H9 (cell line): Measurements from ENCODE around the gene ABCA1. TPM values are rescaled to one million over a fixed set of nuclear protein-coding genes. Genes with fewer than 3 reads are reported as not detected.

ENCODE experiments used
- DNase-seq: peaks from one replicate; pipeline ENCODE4 v3.0.0-alpha.2; 2017
- H2AFZ ChIP-seq: one replicate; pipeline ENCODE4 v1.6.1; 2013; ENCODE audit warnings: mild to moderate bottlenecking, low read length, control low read depth, moderate library complexity
- H2AK5ac ChIP-seq: 2 replicates; pipeline ENCODE4 v1.6.1; 2013; ENCODE audit warnings: low read length, control low read depth, mixed read lengths; ENCODE audit not compliant: insufficient read length
- H2BK120ac ChIP-seq: one replicate; pipeline ENCODE4 v1.6.1; 2013; ENCODE audit warnings: low read depth, mild to moderate bottlenecking, low read length, control low read depth, inconsistent platforms; ENCODE audit not compliant: poor library complexity, severe bottlenecking
- H2BK12ac ChIP-seq: 2 replicates; pipeline ENCODE4 v1.6.1; 2013; ENCODE audit warnings: low read length, control low read depth, mixed read lengths, low read depth; ENCODE audit not compliant: insufficient read length
- H2BK15ac ChIP-seq: 2 replicates; pipeline ENCODE4 v1.6.1; 2013; ENCODE audit warnings: low read depth, low read length, control low read depth
- H2BK20ac ChIP-seq: one replicate; pipeline ENCODE4 v1.6.1; 2013; ENCODE audit warnings: low read depth, mild to moderate bottlenecking, low read length, control low read depth, inconsistent platforms; ENCODE audit not compliant: poor library complexity, severe bottlenecking
- H2BK5ac ChIP-seq: 2 replicates; pipeline ENCODE4 v1.6.1; 2013; ENCODE audit warnings: low read length, control low read depth, mixed read lengths; ENCODE audit not compliant: insufficient read length
- H3K14ac ChIP-seq: 2 replicates; pipeline ENCODE4 v1.6.1; 2013; ENCODE audit warnings: low read length, control low read depth; ENCODE audit not compliant: insufficient read depth
- H3K18ac ChIP-seq: 2 replicates; pipeline ENCODE4 v1.6.1; 2013; ENCODE audit warnings: low read depth, mild to moderate bottlenecking, mixed read lengths, low read length, control low read depth; ENCODE audit not compliant: insufficient read length
- H3K23ac ChIP-seq: 2 replicates; pipeline ENCODE4 v1.6.1; 2013; ENCODE audit warnings: low read length, control low read depth, mixed read lengths, low read depth; ENCODE audit not compliant: insufficient read length
- H3K23me2 ChIP-seq: 2 replicates; pipeline ENCODE4 v1.6.1; 2013; ENCODE audit warnings: low read depth, mild to moderate bottlenecking, mixed read lengths, low read length, control low read depth; ENCODE audit not compliant: insufficient read length, poor library complexity, severe bottlenecking
- H3K27ac ChIP-seq: 2 replicates; pipeline ENCODE4 v1.5.1; 2013; ENCODE audit warnings: low read length, control low read depth, mixed read lengths, low read depth; ENCODE audit not compliant: insufficient read length
- H3K27me3 ChIP-seq: 2 replicates; pipeline ENCODE4 v1.6.1; 2013; ENCODE audit warnings: low read length, control low read depth, inconsistent platforms; ENCODE audit not compliant: insufficient read depth
- H3K4ac ChIP-seq: 2 replicates; pipeline ENCODE4 v1.6.1; 2013; ENCODE audit warnings: low read depth, mild to moderate bottlenecking, control low read depth, inconsistent platforms, low read length, moderate library complexity
- H3K4me1 ChIP-seq: 2 replicates; pipeline ENCODE4 v1.6.1; 2013; ENCODE audit warnings: low read length, control low read depth, inconsistent platforms; ENCODE audit not compliant: insufficient read depth
- H3K4me2 ChIP-seq: 2 replicates; pipeline ENCODE4 v1.6.1; 2013; ENCODE audit warnings: low read length, control low read depth, mixed read lengths; ENCODE audit not compliant: insufficient read length, insufficient read depth
- H3K56ac ChIP-seq: 2 replicates; pipeline ENCODE4 v1.6.1; 2013; ENCODE audit warnings: low read depth, mild to moderate bottlenecking, mixed read lengths, low read length, control low read depth; ENCODE audit not compliant: insufficient read length
- H3K79me1 ChIP-seq: 2 replicates; pipeline ENCODE4 v1.6.1; 2013; ENCODE audit warnings: low read depth, mild to moderate bottlenecking, moderate library complexity, low read length, control low read depth, inconsistent platforms; ENCODE audit not compliant: insufficient read depth, poor library complexity, severe bottlenecking
- H3K79me2 ChIP-seq: 2 replicates; pipeline ENCODE4 v1.6.1; 2013; ENCODE audit warnings: low read length, control low read depth, inconsistent platforms; ENCODE audit not compliant: insufficient read depth
- H3K9ac ChIP-seq: 2 replicates; pipeline ENCODE4 v1.6.1; 2013; ENCODE audit warnings: low read length, control low read depth, mixed read lengths; ENCODE audit not compliant: insufficient read length; ENCODE audit errors: extremely low read depth
- H3K9me3 ChIP-seq: one replicate; pipeline ENCODE4 v1.6.1; 2013; ENCODE audit warnings: low read depth, low read length, inconsistent platforms; ENCODE audit not compliant: control insufficient read depth
- H3T11ph ChIP-seq: one replicate; pipeline ENCODE4 v1.6.1; 2013; ENCODE audit warnings: mild to moderate bottlenecking, low read length, control low read depth, inconsistent platforms
- H4K20me1 ChIP-seq: one replicate; pipeline ENCODE4 v1.6.1; 2013; ENCODE audit not compliant: control insufficient read depth, insufficient read length, insufficient read depth
- H4K5ac ChIP-seq: 2 replicates; pipeline ENCODE4 v1.6.1; 2013; ENCODE audit warnings: low read depth, mild to moderate bottlenecking, mixed read lengths, low read length, control low read depth; ENCODE audit not compliant: insufficient read length
- H4K8ac ChIP-seq: replicated peaks from 2 replicates; pipeline ENCODE4 v1.6.1; 2013; ENCODE audit warnings: low read length, control low read depth, mixed read lengths, low read depth; ENCODE audit not compliant: insufficient read length
- H4K91ac ChIP-seq: 2 replicates; pipeline ENCODE4 v1.6.1; 2013; ENCODE audit warnings: low read depth, mild to moderate bottlenecking, moderate library complexity, mixed read lengths, low read length, control low read depth; ENCODE audit not compliant: insufficient read length
- H3K27ac Mint-ChIP-seq, 3 experiments: 2 replicates in 2 of 3; 3 replicates in 1 of 3; pipeline ENCODE4 v1.8.0; 2020 to 2021; ENCODE audit warnings: mixed read lengths in 3 of 3, mild to moderate bottlenecking in 1 of 3, moderate library complexity in 1 of 3
- H3K27me3 Mint-ChIP-seq: 2 replicates; pipeline ENCODE4 v1.8.0; 2021; ENCODE audit warnings: low read depth, mild to moderate bottlenecking, moderate library complexity, mixed read lengths
- H3K36me3 Mint-ChIP-seq, 3 experiments: 2 replicates in 2 of 3; 3 replicates in 1 of 3; pipeline ENCODE4 v1.8.0; 2020 to 2021; ENCODE audit warnings: low read depth in 3 of 3, mixed read lengths in 3 of 3; ENCODE audit not compliant: insufficient read depth in 1 of 3
- H3K4me1 Mint-ChIP-seq, 2 experiments: 2 replicates each; pipeline ENCODE4 v1.8.0; 2020; ENCODE audit warnings: mixed read lengths in 2 of 2
- H3K4me3 Mint-ChIP-seq, 2 experiments: 2 replicates in 1 of 2; 3 replicates in 1 of 2; pipeline ENCODE4 v1.8.0; 2020 to 2021; ENCODE audit warnings: mild to moderate bottlenecking in 2 of 2, mixed read lengths in 2 of 2, moderate library complexity in 1 of 2
- H3K9me3 Mint-ChIP-seq, 2 experiments: 2 replicates in 1 of 2; 3 replicates in 1 of 2; pipeline ENCODE4 v1.8.0; 2020; ENCODE audit warnings: mild to moderate bottlenecking in 2 of 2, mixed read lengths in 2 of 2, moderate library complexity in 1 of 2
- WGBS: extraction: QIAGEN DNeasy Blood & Tissue Kit; methylation state at CpG from one replicate; pipeline ENCODE4 v1.1.7; 2013; ENCODE audit warnings: missing lambda C conversion rate, low lambda C conversion rate, mixed read lengths; ENCODE audit not compliant: insufficient read length; ENCODE audit errors: extremely low coverage; 5-methylcytosine and 5-hydroxymethylcytosine counted together
- total RNA-seq: library from RNA; stranded (reverse); gene quantifications from 2 replicates; pipeline ENCODE4 v1.2.1, GENCODE V29; 2021
- TF ChIP-seq, protein P1 (sequence below): fragments of 200-600 bp; sonication (generic); conservative IDR thresholded peaks from 3 replicates; pipeline ENCODE4 v1.8.0; 2021; ENCODE audit warnings: antibody characterized with exemption, mild to moderate bottlenecking

Gene ABCA1
- total RNA-seq, 1 experiment from 2014 or later: 16.6 TPM

DNA sequence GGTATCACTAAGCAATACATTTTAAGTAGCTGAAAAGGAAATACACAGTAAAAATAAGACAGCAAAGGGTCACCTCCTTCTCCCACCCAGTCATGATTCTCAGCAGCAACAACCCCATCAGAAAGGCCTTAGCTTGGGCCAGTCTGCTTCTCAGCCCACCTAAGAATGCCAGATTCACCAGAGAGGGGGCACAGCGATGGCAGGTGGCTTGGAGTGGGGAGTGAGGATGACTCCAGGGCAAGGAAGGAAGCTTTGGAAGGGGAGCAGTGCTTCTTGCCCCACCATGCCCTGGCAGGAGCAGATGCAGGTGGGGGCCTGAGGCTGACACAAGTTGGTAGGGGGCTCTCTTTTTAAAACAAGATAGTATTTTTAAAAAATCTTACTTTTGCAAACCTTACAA is 51.4 kb downstream of the ABCA1 start:
- H3K23ac ChIP-seq: no peak overlapping the region
- no peak overlapping the region for H3K27ac ChIP-seq
- H3K14ac ChIP-seq: no peak overlapping the region
- H3K79me2 ChIP-seq: no peaks in the 10 kb centered on the region
- no peak overlapping the region for H3T11ph ChIP-seq
- H3K27me3 Mint-ChIP-seq: peaks cover under 1% of the 10 kb centered on the region
- no peak for DNase-seq
- H3K56ac ChIP-seq: no peak overlapping the region
- H3K4me3 Mint-ChIP-seq: no peak overlapping the region
- no peak overlapping the region for H2AK5ac ChIP-seq
- no peak overlapping the region for H2AFZ ChIP-seq
- H4K8ac ChIP-seq: no peak overlapping the region
- H4K91ac ChIP-seq: no peak overlapping the region
- no CpG with 5 or more reads among the region's 1 CpG for WGBS
- TF ChIP-seq, protein P1, sequence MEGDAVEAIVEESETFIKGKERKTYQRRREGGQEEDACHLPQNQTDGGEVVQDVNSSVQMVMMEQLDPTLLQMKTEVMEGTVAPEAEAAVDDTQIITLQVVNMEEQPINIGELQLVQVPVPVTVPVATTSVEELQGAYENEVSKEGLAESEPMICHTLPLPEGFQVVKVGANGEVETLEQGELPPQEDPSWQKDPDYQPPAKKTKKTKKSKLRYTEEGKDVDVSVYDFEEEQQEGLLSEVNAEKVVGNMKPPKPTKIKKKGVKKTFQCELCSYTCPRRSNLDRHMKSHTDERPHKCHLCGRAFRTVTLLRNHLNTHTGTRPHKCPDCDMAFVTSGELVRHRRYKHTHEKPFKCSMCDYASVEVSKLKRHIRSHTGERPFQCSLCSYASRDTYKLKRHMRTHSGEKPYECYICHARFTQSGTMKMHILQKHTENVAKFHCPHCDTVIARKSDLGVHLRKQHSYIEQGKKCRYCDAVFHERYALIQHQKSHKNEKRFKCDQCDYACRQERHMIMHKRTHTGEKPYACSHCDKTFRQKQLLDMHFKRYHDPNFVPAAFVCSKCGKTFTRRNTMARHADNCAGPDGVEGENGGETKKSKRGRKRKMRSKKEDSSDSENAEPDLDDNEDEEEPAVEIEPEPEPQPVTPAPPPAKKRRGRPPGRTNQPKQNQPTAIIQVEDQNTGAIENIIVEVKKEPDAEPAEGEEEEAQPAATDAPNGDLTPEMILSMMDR: no peak
- no peak overlapping the region for H3K27ac Mint-ChIP-seq
- no peaks in the 10 kb centered on the region for H3K23me2 ChIP-seq
- no peaks in the 10 kb centered on the region for H3K27me3 ChIP-seq
- H2BK15ac ChIP-seq: no peak overlapping the region
- no peak overlapping the region for H3K4me2 ChIP-seq
- H2BK20ac ChIP-seq: no peak overlapping the region
- H3K9me3 ChIP-seq: no peaks in the 10 kb centered on the region
- H2BK12ac ChIP-seq: no peak overlapping the region
- no peak overlapping the region for H2BK5ac ChIP-seq
- peaks cover 8 to 11% of the 10 kb centered on the region in 2 experiments; a peak in 4 of 5 replicates for H3K9me3 Mint-ChIP-seq
- H4K5ac ChIP-seq: no peak overlapping the region
- no peak overlapping the region for H2BK120ac ChIP-seq
- H3K36me3 Mint-ChIP-seq: peaks cover 19 to 44% (median 41%) of the 10 kb centered on the region in 3 experiments
- peaks cover 2% of the 10 kb centered on the region; the same call in 1 of the 2 replicates for H3K4me1 ChIP-seq
- H3K18ac ChIP-seq: no peak overlapping the region
- no peaks in the 10 kb centered on the region for H4K20me1 ChIP-seq
- peaks cover 17% of the 10 kb centered on the region in 2 experiments for H3K4me1 Mint-ChIP-seq
- H3K79me1 ChIP-seq: no peaks in the 10 kb centered on the region
- H3K9ac ChIP-seq: no peak overlapping the region
- H3K4ac ChIP-seq: no peak overlapping the region
